Measurements from ENCODE around the gene DHRSX. TPM values are rescaled to one million over a fixed set of nuclear protein-coding genes. Genes with fewer than 3 reads are reported as not detected.

Gene DHRSX
- total and polyA plus RNA-seq, 2 of the 13 experiments (the other 11 are each of a cell fraction or from before 2014, with no cell fraction given) = 15.5 to 24.3 TPM

DNA sequence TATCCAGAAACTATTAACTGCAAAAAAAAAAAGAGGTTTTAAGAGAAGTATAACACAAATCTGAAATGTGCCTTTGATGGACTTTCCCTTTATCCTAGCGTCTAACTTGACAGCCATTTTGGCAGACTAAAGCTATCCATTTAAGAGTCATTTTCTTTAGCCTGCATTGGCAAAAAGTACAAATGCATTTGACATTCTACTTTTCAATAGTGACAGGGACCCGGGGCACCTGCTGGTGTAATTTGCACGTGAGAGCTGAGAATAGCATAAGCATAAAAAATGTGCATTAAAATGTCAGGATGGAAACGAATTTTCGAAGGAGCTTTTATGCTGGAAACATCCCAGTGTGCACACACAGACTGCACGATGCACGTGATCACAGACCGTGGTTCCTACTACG, 91.9 kb downstream of the DHRSX start:
- Histone ChIP-seq H3K79me2 (ENCODE audit: insufficient read depth, low read length) (no peaks in the 10 kb centered on the region), H3K9me3 (ENCODE audit: low read length) (peaks cover 9% of the 10 kb centered on the region), H3K4me1 (ENCODE audit: insufficient read depth, low read length) (peaks cover 30% of the 10 kb centered on the region), H3K27me3 (ENCODE audit: control insufficient read depth in 1 of 2, insufficient read depth in 2 of 2, low read length in 2 of 2) (no peaks in the 10 kb centered on the region), H3K4me3 (replicated peaks in 1 of 3; ENCODE audit: insufficient read depth in 1 of 3, low read depth in 2 of 3, low read length in 3 of 3) (no peak overlapping the region), H3K36me3 (replicated peaks in 1 of 2; ENCODE audit: control insufficient read depth in 1 of 2, insufficient read depth in 2 of 2, low read length in 2 of 2) (peaks cover 2 to 10% of the 10 kb centered on the region in 2 experiments; a peak in 2 of 5 replicates), H4K20me1 (ENCODE audit: insufficient read depth, low read length) (0 out of 2 replicates have a peak, but pooled peaks cover 4% of the 10 kb centered on the region), H2AFZ (ENCODE audit: low read length) (no peak overlapping the region), H3K4me2 (ENCODE audit: low read depth, low read length) (no peak overlapping the region), H3K27ac (ENCODE audit: extremely low read length, insufficient read depth, low read length) (no peak overlapping the region), H3K9ac (ENCODE audit: insufficient read depth, low read depth, low read length) (no peak overlapping the region)
- in situ Hi-C loops (cut with HindIII; ENCODE audit: extremely low pct_ligation_motif_present, low pct_unique_long_range_greater_than_20kb) (no loop called here), intact Hi-C loops (cut with micrococcal nuclease; ENCODE audit: unreplicated experiment) (no loop called here)
- CTCF ChIA-PET (ENCODE audit: low intra/inter-chr PET ratio, low total read pairs) = no interaction called here
- ATAC-seq = no peak
- 97% methylated on average over 9 of the region's 9 CpGs for WGBS (ENCODE audit: low lambda C conversion rate)
- TF ChIP-seq STAT6 (CRISPR knock-in tag; IDR thresholded peaks at IDR 0.05; ENCODE audit: borderline replicate concordance) (no peak), IRF2 (CRISPR knock-in tag; IDR thresholded peaks at IDR 0.05) (no peak)
- no peak for FAIRE-seq
- POLR2A ChIA-PET = no interaction called here
- no TSS peak for BruUV-seq (replicated peaks)
- no peak for DNase-seq (ENCODE audit: low spot score)

DNA sequence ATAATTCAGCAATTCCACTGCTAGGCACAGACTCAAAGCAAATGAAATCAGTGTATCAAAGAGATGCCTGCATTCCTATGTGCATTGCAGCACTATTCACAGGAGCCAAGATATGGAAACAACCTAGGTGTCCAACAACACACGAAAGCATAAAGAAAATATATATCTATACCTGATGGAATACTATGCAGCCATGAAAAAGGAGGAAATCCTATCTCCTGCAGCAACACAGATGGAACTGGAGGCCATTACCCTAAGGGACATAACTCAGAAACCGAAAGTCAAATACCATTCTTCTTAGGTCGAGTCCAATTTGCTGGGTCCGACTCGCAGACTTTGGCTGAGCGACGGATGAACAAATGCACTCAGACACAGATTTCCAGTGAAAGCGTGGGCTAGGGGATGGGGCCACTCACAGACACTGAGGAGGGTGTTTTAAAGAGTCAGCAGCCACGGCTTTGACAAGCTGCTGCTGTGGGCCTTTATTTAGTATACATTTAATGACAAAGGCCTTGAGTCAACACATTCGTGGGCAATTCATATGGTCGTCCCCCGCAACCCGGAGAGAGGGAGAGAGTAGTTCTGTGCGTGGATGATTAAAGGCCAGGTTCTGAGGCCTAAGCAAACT, 93.8 kb downstream of the DHRSX start:
- 92% methylated on average over 14 of the region's 14 CpGs for WGBS (ENCODE audit: low lambda C conversion rate)
- Histone ChIP-seq H3K9me3 (ENCODE audit: low read length) (peaks cover 9% of the 10 kb centered on the region), H4K20me1 (ENCODE audit: insufficient read depth, low read length) (0 out of 2 replicates have a peak, but pooled peaks cover 4% of the 10 kb centered on the region), H3K27ac (ENCODE audit: extremely low read length, insufficient read depth, low read length) (no peak overlapping the region), H3K36me3 (replicated peaks in 1 of 2; ENCODE audit: control insufficient read depth in 1 of 2, insufficient read depth in 2 of 2, low read length in 2 of 2) (peaks cover 2 to 10% of the 10 kb centered on the region in 2 experiments; a peak in 2 of 5 replicates), H3K79me2 (ENCODE audit: insufficient read depth, low read length) (no peaks in the 10 kb centered on the region), H3K4me1 (ENCODE audit: insufficient read depth, low read length) (peaks cover 48% of the 10 kb centered on the region), H3K4me3 (replicated peaks in 1 of 3; ENCODE audit: insufficient read depth in 1 of 3, low read depth in 2 of 3, low read length in 3 of 3) (no peak overlapping the region), H3K27me3 (ENCODE audit: control insufficient read depth in 1 of 2, insufficient read depth in 2 of 2, low read length in 2 of 2) (no peaks in the 10 kb centered on the region), H3K4me2 (ENCODE audit: low read depth, low read length) (no peak overlapping the region), H3K9ac (ENCODE audit: insufficient read depth, low read depth, low read length) (no peak overlapping the region), H2AFZ (ENCODE audit: low read length) (no peak overlapping the region)
- CTCF ChIA-PET (ENCODE audit: low intra/inter-chr PET ratio, low total read pairs) = no interaction called here
- ATAC-seq (no peak), DNase-seq (ENCODE audit: low spot score) (no peak), FAIRE-seq (no peak)
- in situ Hi-C loops (cut with HindIII; ENCODE audit: extremely low pct_ligation_motif_present, low pct_unique_long_range_greater_than_20kb) = no loop called here
- no TSS peak for BruUV-seq (replicated peaks)
- intact Hi-C loops (cut with micrococcal nuclease; ENCODE audit: unreplicated experiment) = no loop called here
- POLR2A ChIA-PET = no interaction called here
- TF ChIP-seq ZNF512 (CRISPR knock-in tag; IDR thresholded peaks at IDR 0.05) (no peak), ARID5B (CRISPR knock-in tag; IDR thresholded peaks at IDR 0.05) (no peak), GMEB2 (CRISPR knock-in tag; IDR thresholded peaks at IDR 0.05; ENCODE audit: low read depth) (no peak), JUND (CRISPR knock-in tag; IDR thresholded peaks at IDR 0.05) (no peak), ZNF225 (CRISPR knock-in tag; IDR thresholded peaks at IDR 0.05) (no peak)

Measured in HepG2 (cell line).